Esophagus squamous epithelium (tissue), 5 donors: Measurements from ENCODE around the gene CANT1. TPM values are rescaled to one million over a fixed set of nuclear protein-coding genes. Genes with fewer than 3 reads are reported as not detected.
"Not testable (repeated sequence)": the region's sequence is repeated elsewhere in the genome, so short reads cannot be mapped to it uniquely, and the experiment has no call there.

Experiments used
- DNase-seq: peaks from one replicate; lab custom pipeline; 2025; lab: John Stamatoyannopoulos, UW
- H3K27ac ChIP-seq, 4 donors: fragments of 200-600 bp; sonication (generic); one replicate each; pipeline ENCODE4 v1.5.1; 2016 to 2019; ENCODE audit warnings: mild to moderate bottlenecking in 1 of 4
- H3K27me3 ChIP-seq, 4 donors: fragments of 200-600 bp; sonication (generic); 1 replicate in 3 of 4; 2 replicates in 1 of 4; pipeline versions ENCODE4 v1.5.1 to v1.6.0; 2017 to 2021; ENCODE audit warnings: antibody characterized with exemption in 1 of 4
- H3K36me3 ChIP-seq, 3 donors: fragments of 200-600 bp; sonication (generic); one replicate each; pipeline ENCODE4 v1.5.1; 2016 to 2019
- H3K4me1 ChIP-seq, 3 donors: fragments of 200-600 bp; sonication (generic); one replicate each; pipeline ENCODE4 v1.5.1; 2017 to 2019
- H3K4me3 ChIP-seq, 4 donors: fragments of 200-600 bp; sonication (generic); 1 replicate in 3 of 4; 2 replicates in 1 of 4; pipeline ENCODE4 v1.5.1; 2016 to 2019; ENCODE audit warnings: mild to moderate bottlenecking in 2 of 4, moderate library complexity in 1 of 4
- H3K9me3 ChIP-seq, 3 donors: fragments of 200-600 bp; sonication (generic); one replicate each; pipeline ENCODE4 v1.5.1; 2016 to 2019
- POLR2A ChIP-seq, 4 donors: fragments of 450-650 bp; IDR thresholded peaks; one replicate each; pipeline ENCODE4 v1.6.1; 2017; ENCODE audit warnings: antibody characterized with exemption in 4 of 4, mild to moderate bottlenecking in 4 of 4, moderate library complexity in 3 of 4
- WGBS, 2 donors: methylation state at CpG; one replicate each; pipeline ENCODE4 v1.1.5; 2018; 5-methylcytosine and 5-hydroxymethylcytosine counted together
- intact Hi-C: fragments of 100-400 bp; cut with DNase I; formaldehyde crosslinking; loops from one replicate; pipeline ENCODE4 v1.15.0; 2022
- total RNA-seq, 4 donors: library from RNA; depleted of rRNA; stranded (reverse); fragments of >200 nt; gene quantifications; one replicate each; pipeline ENCODE4 v1.1.0, GENCODE V29; 2016
- TF ChIP-seq, protein P1 (sequence below), 6 experiments: fragments of 450-650 bp in 4 of 6; fragments of 200-600 bp in 2 of 6; sonication (generic) in 2 of 6; IDR thresholded peaks; one replicate each; pipeline ENCODE4 v1.5.1; 2016 to 2019; ENCODE audit warnings: antibody characterized with exemption in 6 of 6, mild to moderate bottlenecking in 4 of 6, moderate library complexity in 4 of 6
- donor health status: DM: yes; HTN: yes; CAD: no.

Gene CANT1
- total RNA-seq, 4 donors from 2014 or later, result 36.2 to 58.8 (median 38.3) TPM

DNA sequence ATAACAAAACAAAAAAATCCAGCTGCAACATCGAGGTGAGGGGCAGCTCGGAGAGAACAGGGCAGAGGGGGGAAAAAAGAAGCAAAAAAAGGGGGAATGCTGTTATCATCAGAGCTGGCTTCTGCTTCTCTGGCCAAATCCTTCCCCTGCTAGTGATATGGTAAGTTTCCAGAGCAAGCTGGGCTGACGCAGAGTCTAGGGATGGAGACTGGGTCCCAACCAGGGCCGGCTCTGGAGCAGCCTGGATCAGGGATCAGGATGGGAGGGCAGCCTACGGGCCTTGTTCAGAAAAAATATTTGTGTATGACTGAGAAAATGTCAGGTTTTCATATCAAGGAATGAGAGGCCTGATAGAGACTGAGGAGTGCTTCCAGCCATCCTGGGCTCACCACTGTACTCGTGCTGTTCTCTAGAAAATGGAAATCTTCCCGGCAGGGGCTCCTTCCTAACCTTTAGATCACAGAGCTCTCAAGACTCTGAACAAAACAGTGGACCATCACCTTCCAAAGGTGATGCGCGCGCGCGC, 13.7 kb upstream of the CANT1 start:
- no peak for TF ChIP-seq POLR2A (IDR thresholded peaks at IDR 0.05)
- TF ChIP-seq, protein P1, sequence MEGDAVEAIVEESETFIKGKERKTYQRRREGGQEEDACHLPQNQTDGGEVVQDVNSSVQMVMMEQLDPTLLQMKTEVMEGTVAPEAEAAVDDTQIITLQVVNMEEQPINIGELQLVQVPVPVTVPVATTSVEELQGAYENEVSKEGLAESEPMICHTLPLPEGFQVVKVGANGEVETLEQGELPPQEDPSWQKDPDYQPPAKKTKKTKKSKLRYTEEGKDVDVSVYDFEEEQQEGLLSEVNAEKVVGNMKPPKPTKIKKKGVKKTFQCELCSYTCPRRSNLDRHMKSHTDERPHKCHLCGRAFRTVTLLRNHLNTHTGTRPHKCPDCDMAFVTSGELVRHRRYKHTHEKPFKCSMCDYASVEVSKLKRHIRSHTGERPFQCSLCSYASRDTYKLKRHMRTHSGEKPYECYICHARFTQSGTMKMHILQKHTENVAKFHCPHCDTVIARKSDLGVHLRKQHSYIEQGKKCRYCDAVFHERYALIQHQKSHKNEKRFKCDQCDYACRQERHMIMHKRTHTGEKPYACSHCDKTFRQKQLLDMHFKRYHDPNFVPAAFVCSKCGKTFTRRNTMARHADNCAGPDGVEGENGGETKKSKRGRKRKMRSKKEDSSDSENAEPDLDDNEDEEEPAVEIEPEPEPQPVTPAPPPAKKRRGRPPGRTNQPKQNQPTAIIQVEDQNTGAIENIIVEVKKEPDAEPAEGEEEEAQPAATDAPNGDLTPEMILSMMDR (IDR thresholded peaks at IDR 0.05), result no peak
- Histone ChIP-seq H3K27ac (peak overlapping the region in 3 of 4 donors; percentile 73 to 80 (median 76)), H3K36me3 (no peaks in the 10 kb centered on the region), H3K4me3 (peak overlapping the region in 3 of 4 donors; percentile 49 to 71 (median 60)), H3K9me3 (no peaks in the 10 kb centered on the region), H3K4me1 (peaks cover 35 to 92% (median 62%) of the 10 kb centered on the region in 3 donors), H3K27me3 (peaks cover 0 to 65% (median 0%) of the 10 kb centered on the region in 4 donors)
- no peak for DNase-seq
- WGBS, 2 donors, result 85 to 88% methylated on average over 11 of the region's 12 CpGs
- intact Hi-C loops, result no loop called here

- H3K4me3 ChIP-seq, result no peak overlapping the region
- peaks cover 0 to 58% (median 0%) of the 10 kb centered on the region in 4 donors for H3K27me3 ChIP-seq
- no peaks in the 10 kb centered on the region for H3K9me3 ChIP-seq
- peaks cover 29 to 85% (median 55%) of the 10 kb centered on the region in 3 donors for H3K4me1 ChIP-seq
- TF ChIP-seq, protein P1 (IDR thresholded peaks at IDR 0.05), result no peak
- TF ChIP-seq POLR2A (IDR thresholded peaks at IDR 0.05), result no peak
- intact Hi-C loops, result no loop called here
- H3K36me3 ChIP-seq, result no peaks in the 10 kb centered on the region
- WGBS, 2 donors, result 66 to 93% methylated on average over 8 of the region's 9 CpGs
- peak overlapping the region in 3 of 4 donors; percentile 73 to 80 (median 76) for H3K27ac ChIP-seq
- no peak for DNase-seq
Measured at GRCh38 chr17:79022507-79022991, 13.0 kb upstream of the CANT1 start.

- whole genome bisulfite sequencing, 2 donors, result 86 to 100% methylated on average over 2 of the region's 2 CpGs
- Histone ChIP-seq H3K27me3 (peaks cover 0 to 52% (median 0%) of the 10 kb centered on the region in 4 donors), H3K4me1 (peaks cover 23 to 78% (median 49%) of the 10 kb centered on the region in 3 donors), H3K27ac (peak overlapping the region in 3 of 4 donors; percentile 73 to 80 (median 76))
- DNase-seq, H3K36me3 ChIP-seq, H3K4me3 ChIP-seq, intact Hi-C loops, H3K9me3 ChIP-seq: not testable (repeated sequence)
Measured at GRCh38 chr17:79021929-79022328, 12.4 kb upstream of the CANT1 start.

DNA sequence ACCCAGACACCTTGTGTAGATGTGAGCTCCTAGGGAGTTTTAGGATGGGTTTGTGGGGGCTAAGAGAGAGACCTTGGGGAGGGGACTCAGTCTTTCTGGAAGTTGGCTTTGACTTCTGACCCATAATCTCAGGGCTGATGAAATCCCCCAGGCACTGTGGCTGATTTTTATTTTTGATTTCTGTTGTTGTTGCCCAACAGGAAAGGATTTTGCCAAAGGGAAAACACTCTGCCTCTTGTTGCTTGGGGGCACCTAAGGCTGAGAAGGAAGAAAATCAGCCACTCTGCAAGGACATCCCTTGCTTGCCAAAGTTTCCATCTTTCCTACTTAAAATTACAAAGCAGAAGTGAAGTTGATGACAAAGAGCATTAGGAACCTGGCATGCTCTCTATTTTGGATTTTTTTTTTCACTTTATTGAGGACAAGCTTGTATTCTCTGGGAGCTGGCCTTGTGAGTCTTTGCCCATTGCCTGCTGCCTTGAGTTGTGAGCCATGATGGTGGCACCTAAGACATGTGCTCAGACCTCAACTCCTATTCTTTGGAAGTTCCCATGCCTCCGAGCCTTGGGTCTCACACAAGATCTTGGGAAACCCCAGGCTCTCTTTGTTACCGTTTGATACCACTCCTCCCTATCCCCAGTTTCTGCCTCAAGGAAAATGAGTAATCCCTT, 11.2 kb upstream of the CANT1 start:
- WGBS, 2 donors, result 18 to 31% methylated on average over 2 of the region's 2 CpGs
- H3K9me3 ChIP-seq, result no peaks in the 10 kb centered on the region
- peaks cover 17 to 67% (median 37%) of the 10 kb centered on the region in 3 donors for H3K4me1 ChIP-seq
- no peak overlapping the region for H3K4me3 ChIP-seq
- peaks cover 0 to 41% (median 0%) of the 10 kb centered on the region in 4 donors for H3K27me3 ChIP-seq
- H3K36me3 ChIP-seq, result no peaks in the 10 kb centered on the region
- TF ChIP-seq POLR2A (IDR thresholded peaks at IDR 0.05), result no peak
- TF ChIP-seq, protein P1 (IDR thresholded peaks at IDR 0.05), result no peak
- H3K27ac ChIP-seq, result peak overlapping the region; percentile 50 to 87 (median 80)
- DNase-seq, result no peak
- intact Hi-C loops, result no loop called here

GRCh38 chr17:79019632-79020584, 10.3 kb upstream of the CANT1 start:
- intact Hi-C loops, result no loop called here
- Histone ChIP-seq H3K4me1 (peaks cover 13 to 58% (median 30%) of the 10 kb centered on the region in 3 donors), H3K9me3 (no peaks in the 10 kb centered on the region), H3K27me3 (peaks cover 0 to 32% (median 0%) of the 10 kb centered on the region in 4 donors), H3K27ac (peak overlapping the region; percentile 50 to 87 (median 80)), H3K36me3 (no peaks in the 10 kb centered on the region), H3K4me3 (peak overlapping the region in 1 of 4 donors; percentile 24)
- WGBS, 2 donors, result 18 to 19% methylated on average over 8 to 11 of the region's 19 CpGs
- TF ChIP-seq, protein P1 (IDR thresholded peaks at IDR 0.05), result peak; percentile 16 to 79 (median 67)
- no peak for TF ChIP-seq POLR2A (IDR thresholded peaks at IDR 0.05)
- no peak for DNase-seq
